GM20431 (cell line): ENCODE measurements around the gene PRKAG2.
"Not testable (repeated sequence)": the region's sequence is repeated elsewhere in the genome, so short reads cannot be mapped to it uniquely, and the experiment has no call there.

Experiments used
- in situ Hi-C: fragments of 300-500 bp; cut with MseI, MboI; formaldehyde crosslinking; loops from one replicate; pipeline ENCODE4 v1.15.0; 2020; ENCODE audit warnings: low sequenced_read_pairs; ENCODE audit not compliant: unreplicated experiment

The PRKAG2 gene

DNA sequence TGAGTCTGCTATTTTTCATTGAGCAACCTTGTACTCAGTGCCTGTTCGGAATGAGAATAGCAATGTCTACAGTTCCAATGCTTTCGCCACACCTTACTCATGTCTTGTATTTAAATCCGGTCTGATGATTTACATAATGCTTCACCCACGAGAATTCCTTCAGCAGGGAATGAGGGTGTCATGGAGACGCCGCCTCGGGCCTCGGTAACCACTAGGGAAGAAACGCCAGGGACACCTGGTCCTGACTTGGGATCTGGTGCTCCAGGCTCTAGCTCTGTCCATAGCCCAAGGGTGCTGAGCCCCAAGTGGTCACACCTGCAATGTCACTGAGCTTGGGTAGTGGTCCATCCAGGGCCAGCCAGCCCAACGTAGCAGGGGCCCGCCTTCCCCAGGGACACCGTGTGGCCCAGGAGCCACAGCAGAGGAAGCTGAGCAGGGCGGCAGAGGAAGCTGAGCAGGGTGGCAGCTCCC is 37.4 kb downstream of the PRKAG2 start:
- in situ Hi-C loops, result no loop called here

DNA sequence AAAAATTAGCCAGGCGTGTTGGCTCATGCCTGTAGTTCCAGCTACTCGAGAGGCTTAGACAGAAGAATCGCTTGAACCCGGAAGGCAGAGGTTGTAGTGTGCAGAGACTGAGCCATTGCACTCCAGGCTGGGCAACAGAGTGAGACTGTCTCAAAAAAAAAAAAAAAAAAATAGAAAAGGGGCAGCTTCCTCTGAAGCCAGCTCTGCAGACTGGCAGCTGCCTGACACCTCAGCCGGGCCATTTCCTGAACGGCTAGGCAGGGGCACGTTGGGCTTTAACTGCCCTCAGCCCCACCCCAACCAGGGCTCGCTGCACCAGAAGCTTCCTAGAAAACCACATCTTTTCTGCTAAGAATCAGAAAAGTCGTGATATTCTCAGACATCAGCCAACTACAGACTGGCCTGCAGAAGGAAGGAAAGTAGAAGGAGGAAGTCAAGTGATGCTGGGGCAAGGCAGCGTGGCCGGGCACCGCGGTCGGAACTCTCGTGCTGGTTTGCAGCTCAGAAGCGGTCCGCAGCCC is 38.0 kb downstream of the PRKAG2 start:
- in situ Hi-C loops, result no loop called here

DNA sequence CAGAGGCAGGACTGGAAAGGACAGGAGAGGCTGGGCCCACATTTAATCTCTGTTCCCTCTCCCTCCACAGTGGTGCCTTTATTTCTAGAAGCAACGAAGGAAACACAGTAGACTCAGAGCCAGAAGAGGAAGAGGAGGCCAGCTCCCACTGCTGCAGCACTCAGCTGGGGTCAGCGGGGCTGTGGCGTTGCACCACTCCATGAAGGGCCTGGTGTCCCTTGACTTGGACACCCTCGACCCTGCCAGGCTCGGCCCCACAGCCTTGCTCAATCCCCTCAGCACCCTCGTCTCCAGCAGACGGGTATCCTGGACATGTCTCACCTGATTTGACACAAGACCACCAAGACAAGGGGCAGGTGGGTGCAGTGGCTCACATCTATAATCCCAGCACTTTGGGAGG is 38.8 kb downstream of the PRKAG2 start:
- in situ Hi-C loops, result no loop called here

DNA sequence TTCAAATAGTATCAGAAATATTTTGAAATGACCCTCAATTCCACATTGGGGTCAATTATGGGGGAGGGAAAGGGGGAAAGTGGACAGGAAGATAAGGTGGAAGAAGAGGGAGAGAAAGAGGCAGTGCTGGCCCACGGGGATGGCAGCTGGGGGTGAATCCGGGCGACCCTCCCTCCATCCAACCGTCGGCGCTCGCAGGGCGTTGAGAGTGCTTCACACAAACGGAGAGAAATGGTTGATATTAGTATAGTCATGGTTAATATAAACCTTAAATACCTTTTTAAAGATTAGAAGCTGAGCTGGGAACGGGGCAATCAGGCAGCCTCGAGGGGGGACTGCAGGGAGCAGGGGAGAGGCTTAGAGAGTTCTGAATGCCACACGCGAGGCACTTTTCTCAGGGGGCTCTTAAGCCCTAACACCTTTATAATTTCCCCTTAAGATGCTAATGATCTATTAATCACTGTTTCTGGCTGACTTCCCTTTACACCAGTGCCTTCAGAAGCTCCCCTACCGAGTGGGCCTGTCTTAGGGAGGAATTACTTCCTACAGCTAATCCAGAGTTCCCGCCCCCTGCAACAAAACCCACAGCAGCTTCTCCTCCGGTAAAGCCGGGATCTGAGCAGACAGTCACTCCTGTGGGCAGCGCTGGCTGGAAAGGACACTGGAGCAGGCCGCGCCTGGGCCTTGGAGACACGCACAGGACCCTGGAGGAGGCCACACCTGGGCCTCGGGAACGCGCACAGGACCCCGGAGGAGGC is 39.5 kb downstream of the PRKAG2 start:
- in situ Hi-C loops, result no loop called here

DNA sequence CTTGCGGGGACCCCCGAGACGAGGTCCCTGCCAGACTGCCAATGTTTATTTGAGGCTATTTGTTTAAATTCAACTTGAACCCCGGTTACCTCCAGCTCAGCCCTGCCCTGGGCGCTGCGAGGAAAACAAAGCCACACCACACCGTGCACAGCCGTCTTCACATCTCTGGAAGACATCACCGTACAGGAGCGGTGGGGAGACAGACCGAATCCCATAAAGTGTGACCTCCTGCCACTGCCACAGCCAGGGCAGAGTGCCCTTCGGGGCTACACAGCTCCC is 40.0 kb downstream of the PRKAG2 start:
- in situ Hi-C loops, result no loop called here

DNA sequence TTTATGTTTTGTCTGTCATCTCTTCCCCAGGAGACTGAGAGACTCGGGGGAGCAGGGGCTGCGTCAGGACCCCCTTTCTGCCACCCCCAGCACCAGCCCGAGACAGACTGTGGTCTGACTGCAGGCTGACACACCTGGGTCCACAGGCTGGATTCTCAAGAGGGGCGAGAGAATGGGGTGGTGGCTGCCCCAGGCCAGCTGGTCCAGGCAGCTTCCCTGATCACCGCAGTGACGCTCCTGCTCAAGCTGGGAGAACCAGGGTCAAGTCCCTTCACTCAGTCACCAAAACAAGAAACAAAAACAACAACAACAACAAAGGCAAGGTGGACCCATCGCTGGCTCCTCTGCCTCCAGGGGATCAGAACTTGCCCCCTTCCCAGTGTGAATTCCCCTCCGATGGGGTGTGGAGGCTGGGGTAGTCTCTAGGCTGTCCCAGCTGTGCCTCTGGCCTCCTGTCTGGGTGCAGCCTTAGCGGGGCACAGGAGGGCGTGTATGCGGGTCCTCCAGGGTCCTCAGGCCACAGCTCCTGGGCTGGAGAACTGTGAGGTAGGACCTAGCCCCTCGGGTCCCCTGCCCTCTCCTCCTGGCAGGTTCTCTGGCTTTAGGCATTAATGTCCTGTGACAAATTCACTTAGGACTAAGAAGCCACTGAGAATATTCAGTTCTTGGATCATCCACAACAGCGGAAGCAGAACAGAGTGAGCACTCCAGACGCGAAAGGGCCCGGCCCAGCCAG is 40.6 kb downstream of the PRKAG2 start:
- in situ Hi-C loops, result no loop called here

DNA sequence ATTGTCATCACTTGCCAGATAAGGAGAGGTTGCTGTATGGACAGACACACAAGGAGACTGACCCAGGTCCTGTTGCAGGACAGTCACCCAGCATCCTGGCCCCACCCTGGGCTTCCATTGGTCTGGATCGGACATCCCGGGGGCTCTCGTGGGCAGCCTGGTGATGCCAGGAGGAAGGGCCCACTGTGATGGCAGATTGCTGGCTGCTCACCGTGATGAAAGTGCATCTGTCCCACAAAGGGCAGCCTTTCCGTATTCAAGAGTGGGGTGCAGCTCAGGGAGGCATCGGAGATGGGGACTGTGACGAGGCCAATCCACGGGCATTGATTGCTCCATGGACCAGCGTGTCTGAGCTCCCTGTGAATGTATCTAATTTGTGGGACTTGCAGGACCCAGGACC is 41.3 kb downstream of the PRKAG2 start:
- in situ Hi-C loops, result no loop called here

DNA sequence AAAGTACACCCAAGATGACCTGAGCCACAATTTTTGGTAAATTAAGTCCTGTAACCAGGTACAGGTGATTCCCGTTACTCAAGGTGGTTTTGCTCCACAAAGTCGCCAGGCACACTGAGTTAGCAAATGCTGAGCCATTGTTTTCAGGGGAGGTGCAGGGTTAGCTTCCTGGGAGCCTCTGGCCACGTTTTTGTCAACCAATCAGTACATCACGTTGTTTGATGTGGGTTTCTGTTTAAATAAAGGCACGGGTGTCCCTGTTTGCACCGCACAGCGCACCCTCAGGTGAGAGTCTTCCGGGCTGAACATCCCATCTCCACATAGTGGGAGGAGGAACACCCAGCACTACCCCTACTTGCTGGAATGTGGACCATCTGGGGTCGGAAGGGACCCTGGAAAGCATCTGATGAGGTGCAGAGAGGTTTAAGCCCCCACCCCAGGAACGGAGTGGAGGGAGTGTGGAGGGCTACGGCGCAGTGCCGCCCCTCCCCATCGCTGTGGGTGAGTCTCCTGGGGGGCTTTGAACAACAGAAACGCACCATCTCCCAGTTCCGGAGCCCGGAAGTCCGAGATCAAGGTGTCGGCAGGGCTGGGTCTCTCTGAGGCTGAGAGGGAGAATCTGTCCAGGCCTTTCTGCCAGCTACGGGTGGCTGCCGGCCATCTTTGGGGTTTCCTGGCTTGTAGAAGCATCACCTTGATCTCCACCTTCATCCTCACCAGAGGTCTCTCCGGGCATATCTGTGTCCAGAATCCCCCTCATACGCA is 42.5 kb downstream of the PRKAG2 start:
- in situ Hi-C loops, result no loop called here

DNA sequence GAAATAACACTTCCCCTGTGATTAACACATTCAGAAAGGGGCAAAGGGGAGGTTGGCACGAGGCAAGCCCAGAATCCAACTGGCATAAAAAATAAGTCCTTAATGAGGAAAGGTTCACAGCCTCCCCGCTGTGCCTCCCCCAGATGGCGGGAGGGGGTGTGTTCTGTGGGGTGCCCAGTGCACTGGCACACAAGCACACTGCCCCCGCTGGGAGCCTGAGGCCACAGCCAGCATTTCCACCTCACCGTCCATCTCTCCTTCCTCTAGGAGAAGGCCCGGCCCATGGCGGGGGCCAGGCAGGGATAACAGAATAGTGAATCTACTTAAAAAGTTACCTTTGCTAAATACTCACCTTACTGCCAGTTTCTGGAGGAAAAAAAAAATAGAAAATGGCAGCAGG is 43.2 kb downstream of the PRKAG2 start:
- in situ Hi-C loops, result no loop called here

DNA sequence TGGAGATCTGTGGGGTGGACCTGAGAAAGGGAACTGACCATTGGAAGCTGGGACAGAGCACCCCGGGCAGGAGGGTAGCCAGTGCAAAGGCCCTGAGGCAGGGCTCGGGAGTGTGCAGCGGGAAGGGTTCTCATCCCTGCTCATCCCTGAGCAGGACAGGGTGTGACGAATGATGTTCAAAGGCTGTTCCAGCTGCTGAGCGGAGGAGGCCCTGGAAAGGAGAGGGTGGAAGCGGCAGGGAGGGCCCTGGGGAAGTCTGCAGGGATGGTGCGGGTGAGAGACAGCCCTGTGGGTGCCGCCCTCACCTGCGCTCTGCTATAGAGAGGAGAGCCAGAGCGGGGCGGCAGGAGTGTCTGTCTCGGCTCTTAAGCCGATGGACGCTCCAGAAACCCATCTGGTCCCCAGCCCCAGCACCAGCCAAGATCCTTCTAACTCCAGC is 43.7 kb downstream of the PRKAG2 start:
- in situ Hi-C loops, result no loop called here

DNA sequence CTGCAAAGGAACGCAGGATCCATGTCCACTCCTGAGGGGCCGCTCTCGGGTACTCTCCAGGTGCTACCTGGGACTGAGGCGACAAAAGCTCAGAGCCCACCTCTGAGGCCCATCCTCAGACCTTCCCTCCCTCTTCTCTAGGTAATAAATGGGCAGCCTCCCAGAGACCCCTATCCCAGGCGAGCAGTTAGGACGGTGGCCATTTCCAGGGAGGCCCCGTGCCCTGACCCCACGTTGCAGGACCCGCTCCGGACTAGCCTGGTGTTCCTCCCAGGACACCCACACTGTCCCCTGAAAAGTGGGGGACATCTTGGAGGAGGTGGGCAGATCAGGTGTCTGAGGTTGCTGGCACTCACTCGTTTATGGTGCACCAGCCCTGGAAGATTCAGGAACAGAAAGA is 44.3 kb downstream of the PRKAG2 start:
- in situ Hi-C loops, result no loop called here

DNA sequence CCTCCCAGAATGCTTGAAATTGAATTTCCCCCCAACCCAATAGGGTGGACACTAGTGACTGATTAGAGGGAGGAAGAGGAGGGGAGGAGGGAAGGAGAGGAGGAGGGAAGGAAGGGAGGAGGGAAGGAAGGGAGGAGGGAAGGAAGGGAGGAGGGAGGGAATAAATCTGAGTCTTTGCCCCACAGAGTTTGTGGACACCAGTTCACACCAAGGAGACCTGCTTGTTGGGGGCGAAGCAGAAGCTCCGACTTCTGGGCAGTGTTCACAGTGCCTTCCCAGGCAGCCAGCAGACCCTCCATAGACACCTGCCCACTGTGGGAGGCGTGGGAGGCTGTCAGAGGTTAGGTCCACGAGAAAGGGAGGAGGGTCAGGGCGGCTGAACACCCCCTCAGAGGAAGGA is 44.8 kb downstream of the PRKAG2 start:
- in situ Hi-C loops, result no loop called here

DNA sequence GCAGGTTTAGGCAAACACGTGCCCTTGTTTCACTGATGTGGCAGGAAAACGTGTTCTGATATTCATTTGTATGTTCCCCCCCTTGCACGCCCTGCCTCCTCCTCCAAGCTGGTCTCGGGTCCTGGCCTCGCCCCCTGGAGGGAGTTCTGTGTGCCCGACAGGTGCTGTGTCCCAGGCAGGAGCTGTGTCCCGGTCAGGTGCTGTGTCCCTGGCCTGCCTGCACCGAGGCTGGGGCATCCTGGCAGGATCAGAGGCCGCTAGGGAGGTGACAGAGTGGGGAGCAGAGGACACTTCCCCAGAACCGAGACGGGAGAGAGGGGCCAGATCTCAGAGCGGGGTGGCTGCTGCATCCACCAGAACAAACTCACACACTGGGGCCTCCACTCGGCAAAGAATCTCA is 45.3 kb downstream of the PRKAG2 start:
- in situ Hi-C loops, result no loop called here

DNA sequence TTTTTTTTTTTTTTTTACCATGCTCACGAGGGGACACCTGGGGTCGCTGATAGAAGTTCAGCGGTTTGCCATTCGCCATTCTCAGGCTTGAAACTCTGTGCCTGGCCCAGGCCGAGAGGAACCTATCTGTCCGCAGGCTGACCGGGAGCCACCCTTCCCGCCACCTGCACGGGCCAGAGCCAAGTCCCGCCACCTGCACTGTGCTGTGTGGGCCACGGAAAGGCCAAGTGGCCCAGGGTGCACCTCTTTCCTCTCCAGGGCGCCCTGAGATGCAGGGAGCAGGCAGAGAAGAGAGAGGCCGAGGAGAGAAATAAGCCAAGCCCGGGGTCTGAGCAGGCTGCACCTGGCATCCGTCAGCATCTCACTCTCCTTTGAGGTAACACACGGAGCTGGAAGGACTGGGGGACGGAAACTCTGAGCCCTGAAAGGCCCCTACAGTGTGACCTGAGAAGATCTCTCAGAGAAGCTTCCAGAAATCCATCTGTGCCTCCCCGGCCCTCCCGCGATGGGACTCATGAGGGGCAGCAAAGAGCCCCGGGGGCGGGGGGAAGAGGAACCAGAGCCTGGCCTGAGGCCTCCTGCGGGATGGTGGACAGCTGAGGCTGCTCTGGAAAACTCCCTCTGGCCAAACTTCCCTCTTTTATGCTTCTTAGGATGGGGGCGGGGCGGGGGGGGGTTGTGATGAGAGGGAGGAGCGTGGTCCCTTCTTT is 46.6 kb downstream of the PRKAG2 start:
- in situ Hi-C loops, result no loop called here

DNA sequence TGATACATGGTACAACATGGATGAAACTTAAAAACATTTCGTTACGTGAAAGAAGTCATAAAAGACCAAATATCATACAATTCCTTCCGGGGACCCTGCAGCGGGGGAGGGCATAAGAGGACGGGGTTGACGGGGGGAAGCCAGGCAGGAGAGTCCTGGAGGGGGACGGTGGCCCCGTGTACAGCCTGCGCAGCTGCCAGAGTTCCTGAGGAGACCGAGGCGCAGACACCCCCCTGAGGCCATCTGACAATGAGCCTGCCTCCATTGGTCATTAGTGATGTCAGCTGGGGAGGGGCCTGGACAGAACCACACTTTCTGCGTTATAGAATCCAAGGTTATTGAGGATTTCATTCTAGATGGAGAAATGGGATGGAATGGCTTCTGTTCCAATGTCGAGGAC is 47.2 kb downstream of the PRKAG2 start:
- in situ Hi-C loops, result no loop called here

DNA sequence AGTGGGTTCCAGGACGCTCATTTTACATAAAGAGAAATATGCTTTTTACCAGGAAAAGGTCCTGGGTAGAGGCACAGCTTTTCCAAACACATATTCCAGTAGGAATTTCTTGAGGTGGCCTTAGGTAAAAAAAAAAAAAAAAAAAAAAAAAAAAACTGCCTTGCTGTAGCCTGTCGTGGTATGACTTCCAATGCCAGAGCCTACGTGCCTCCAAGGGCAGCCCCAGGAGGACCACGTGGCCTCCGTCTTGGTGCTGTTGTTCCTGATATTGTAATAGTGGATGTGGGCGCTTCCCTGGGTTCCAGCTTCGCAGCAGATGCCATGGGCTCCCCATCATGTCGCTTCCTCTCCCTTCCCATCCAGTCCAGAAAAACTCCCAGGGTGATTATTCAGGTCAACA is 49.3 kb downstream of the PRKAG2 start:
- in situ Hi-C loops, result no loop called here

DNA sequence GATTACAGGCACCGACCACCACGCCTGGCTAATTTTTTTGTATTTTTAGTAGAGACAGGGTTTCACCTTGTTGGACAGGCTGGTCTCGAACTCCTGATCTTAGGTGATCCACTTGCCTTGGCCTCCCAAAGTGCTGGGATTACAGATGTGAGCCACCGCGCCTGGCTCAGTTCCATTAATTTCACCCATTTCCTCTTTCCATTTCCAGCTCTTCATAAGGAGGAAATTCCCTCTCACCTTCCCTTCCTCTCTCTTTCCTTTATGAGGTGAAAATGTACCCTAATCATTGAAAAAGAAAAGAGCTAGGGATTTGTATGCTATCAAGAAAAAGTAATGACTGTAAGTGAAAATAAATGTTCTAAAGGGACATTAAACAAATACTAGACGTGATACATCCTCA is 50.6 kb downstream of the PRKAG2 start:
- in situ Hi-C loops, result not testable (repeated sequence)

DNA sequence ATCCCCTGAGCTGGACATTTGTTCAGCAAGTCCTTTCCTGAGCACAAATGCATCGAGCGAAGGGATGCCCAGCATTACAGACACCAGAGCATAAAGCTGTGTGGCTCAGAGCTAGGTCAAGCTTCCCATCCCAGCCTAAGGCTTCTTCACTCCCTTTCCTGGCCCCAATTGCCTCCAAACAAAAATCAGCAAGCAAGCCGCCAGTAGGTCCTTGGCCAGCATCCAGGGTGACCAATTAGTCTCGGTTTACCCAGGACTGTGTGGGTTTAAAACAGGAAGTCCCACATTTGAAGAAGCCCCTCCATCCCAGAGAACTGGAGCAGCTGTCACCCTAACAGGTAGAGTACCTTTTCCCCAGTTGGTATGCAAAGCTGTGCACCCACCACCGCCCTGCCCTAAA is 51.2 kb downstream of the PRKAG2 start:
- in situ Hi-C loops, result no loop called here

DNA sequence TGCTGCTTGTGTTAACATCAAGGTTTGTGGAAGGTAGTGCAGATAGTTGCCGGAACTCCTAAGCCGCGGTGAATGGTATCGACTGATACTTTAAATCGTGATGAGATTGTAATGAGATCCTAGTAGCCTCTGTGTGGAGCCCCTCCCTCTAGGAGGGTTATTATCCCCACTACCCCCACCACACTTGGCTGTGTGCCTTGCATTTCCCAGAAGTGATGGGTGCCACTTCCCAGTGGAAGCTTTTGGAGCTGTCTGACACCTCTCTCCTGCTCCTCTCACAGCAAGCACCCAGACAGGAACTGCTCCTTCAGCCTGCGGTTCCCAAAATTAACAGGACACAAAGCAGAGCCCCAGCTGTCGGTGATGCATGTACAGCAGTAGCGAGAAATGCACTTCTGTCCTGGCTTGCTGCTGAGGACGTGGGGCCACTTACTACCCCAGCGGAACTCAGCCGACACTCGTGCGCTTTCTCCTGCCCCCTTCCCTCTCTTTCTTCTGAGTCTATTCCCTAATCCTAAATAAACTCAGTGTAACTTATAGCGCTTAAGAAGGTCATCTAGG is 52.5 kb downstream of the PRKAG2 start:
- in situ Hi-C loops, result no loop called here
